Uterus (tissue), 4 donors: ENCODE data around the gene COL6A3. TPM values are rescaled to one million over a fixed set of nuclear protein-coding genes. Genes with fewer than 3 reads are reported as not detected.

Source experiments
- DNase-seq, 2 donors: peaks; one replicate each; pipeline ENCODE4 v3.0.0-alpha.2; 2019 to 2020
- H3K27ac ChIP-seq, 2 donors: fragments of 200-600 bp; sonication (generic); 1 replicate in 1 of 2; 2 replicates in 1 of 2; pipeline ENCODE4 v1.5.1; 2016 to 2018
- H3K27me3 ChIP-seq, 2 donors: fragments of 200-600 bp; sonication (generic); one replicate each; pipeline ENCODE4 v1.5.1; 2018 to 2019; ENCODE audit warnings: control low read depth in 1 of 2
- H3K36me3 ChIP-seq, 2 donors: fragments of 200-600 bp; sonication (generic); one replicate each; pipeline ENCODE4 v1.5.1; 2019; ENCODE audit warnings: control low read depth in 1 of 2
- H3K4me1 ChIP-seq, 2 donors: fragments of 200-600 bp; sonication (generic); one replicate each; pipeline ENCODE4 v1.5.1; 2018 to 2019; ENCODE audit warnings: control low read depth in 1 of 2
- H3K4me3 ChIP-seq, 2 donors: fragments of 200-600 bp; sonication (generic); 1 replicate in 1 of 2; 2 replicates in 1 of 2; pipeline ENCODE4 v1.5.1; 2018 to 2019; ENCODE audit warnings: mild to moderate bottlenecking in 1 of 2
- H3K9me3 ChIP-seq, 2 donors: fragments of 200-600 bp; sonication (generic); one replicate each; pipeline ENCODE4 v1.5.1; 2019; ENCODE audit warnings: control low read depth in 1 of 2
- CTCF ChIP-seq, 4 experiments: fragments of 200-600 bp in 2 of 4; fragments of 450-650 bp in 2 of 4; sonication (generic) in 2 of 4; IDR thresholded peaks; one replicate each; pipeline ENCODE4 v1.5.1; 2016 to 2019; ENCODE audit warnings: antibody characterized with exemption in 4 of 4, mild to moderate bottlenecking in 2 of 4, moderate library complexity in 1 of 4
- POLR2A ChIP-seq, 2 donors: fragments of 450-650 bp; IDR thresholded peaks; one replicate each; pipeline ENCODE4 v1.6.1; 2016; ENCODE audit warnings: antibody characterized with exemption in 2 of 2, mild to moderate bottlenecking in 1 of 2, moderate library complexity in 1 of 2
- intact Hi-C: fragments of 100-400 bp; cut with DNase I; formaldehyde crosslinking; loops from one replicate; pipeline ENCODE4 v1.15.1; 2023; ENCODE audit warnings: low total_unique reads
- total RNA-seq, 4 donors: library from RNA; depleted of rRNA in 3 of 4; stranded (reverse); fragments of >200 nt in 3 of 4; gene quantifications; one replicate each; pipeline versions ENCODE4 v1.1.0 to v1.2.4, GENCODE V29; 2014 to 2023
- donor health status: DM: yes; HTN: yes; CAD: no.

Gene COL6A3
- total RNA-seq, 4 donors from 2014 or later, result 164 to 1,719 (median 447) TPM

- Histone ChIP-seq H3K4me3 (no peak overlapping the region), H3K27ac (peak overlapping the region; percentile 3 to 30), H3K9me3 (no peaks in the 10 kb centered on the region), H3K27me3 (no peaks in the 10 kb centered on the region), H3K4me1 (peaks cover 4 to 7% of the 10 kb centered on the region in 2 donors), H3K36me3 (no peaks in the 10 kb centered on the region)
- intact Hi-C loops, result no loop called here
- TF ChIP-seq POLR2A (IDR thresholded peaks at IDR 0.05) (no peak), CTCF (IDR thresholded peaks at IDR 0.05) (no peak)
- peak; percentile 78 to 79 for DNase-seq
Measured at GRCh38 chr2:237456200-237456843, 42.4 kb upstream of the COL6A3 start.

GRCh38 chr2:237455764-237456163, 41.8 kb upstream of the COL6A3 start:
- intact Hi-C loops, result no loop called here
- Histone ChIP-seq H3K4me1 (peaks cover 4 to 9% of the 10 kb centered on the region in 2 donors), H3K4me3 (no peak overlapping the region), H3K9me3 (no peaks in the 10 kb centered on the region), H3K36me3 (no peaks in the 10 kb centered on the region), H3K27me3 (no peaks in the 10 kb centered on the region), H3K27ac (peak overlapping the region in 1 of 2 donors; percentile 30)
- TF ChIP-seq CTCF (IDR thresholded peaks at IDR 0.05) (no peak), POLR2A (IDR thresholded peaks at IDR 0.05) (no peak)
- DNase-seq, result peak in 1 of 2 donors; percentile 11

GRCh38 chr2:237453671-237454070, 39.7 kb upstream of the COL6A3 start:
- H3K9me3 ChIP-seq, result no peaks in the 10 kb centered on the region
- intact Hi-C loops, result no loop called here
- no peak overlapping the region for H3K27ac ChIP-seq
- H3K4me3 ChIP-seq, result no peak overlapping the region
- peaks cover 13 to 19% of the 10 kb centered on the region in 2 donors for H3K4me1 ChIP-seq
- no peaks in the 10 kb centered on the region for H3K27me3 ChIP-seq
- TF ChIP-seq POLR2A (IDR thresholded peaks at IDR 0.05) (no peak), CTCF (IDR thresholded peaks at IDR 0.05) (no peak)
- DNase-seq, result peak in 1 of 2 donors; percentile 14
- no peaks in the 10 kb centered on the region for H3K36me3 ChIP-seq

GRCh38 chr2:237452861-237453260, 38.9 kb upstream of the COL6A3 start:
- H3K4me3 ChIP-seq, result no peak overlapping the region
- no peaks in the 10 kb centered on the region for H3K36me3 ChIP-seq
- H3K27me3 ChIP-seq, result no peaks in the 10 kb centered on the region
- intact Hi-C loops, result no loop called here
- peaks cover 13 to 19% of the 10 kb centered on the region in 2 donors for H3K4me1 ChIP-seq
- no peaks in the 10 kb centered on the region for H3K9me3 ChIP-seq
- no peak for DNase-seq
- TF ChIP-seq POLR2A (IDR thresholded peaks at IDR 0.05) (no peak), CTCF (IDR thresholded peaks at IDR 0.05) (no peak)
- H3K27ac ChIP-seq, result peak overlapping the region; percentile 77 to 80

- H3K27ac ChIP-seq, result peak overlapping the region; percentile 77 to 80
- H3K4me1 ChIP-seq, result peaks cover 13 to 19% of the 10 kb centered on the region in 2 donors
- no peaks in the 10 kb centered on the region for H3K27me3 ChIP-seq
- no peaks in the 10 kb centered on the region for H3K36me3 ChIP-seq
- H3K4me3 ChIP-seq, result no peak overlapping the region
- peak; percentile 66 to 75 for DNase-seq
- intact Hi-C loops, result no loop called here
- TF ChIP-seq POLR2A (IDR thresholded peaks at IDR 0.05) (no peak), CTCF (IDR thresholded peaks at IDR 0.05) (peak in 3 of 4 experiments; percentile 33 to 61 (median 51))
- no peaks in the 10 kb centered on the region for H3K9me3 ChIP-seq
Measured at GRCh38 chr2:237451643-237452469, 37.9 kb upstream of the COL6A3 start.
